ENCODE data around the gene SOX14.

GRCh38 chr3:137746808-137747207 lies 17.3 kb upstream of the SOX14 start:
- TF ChIP-seq, protein P1, sequence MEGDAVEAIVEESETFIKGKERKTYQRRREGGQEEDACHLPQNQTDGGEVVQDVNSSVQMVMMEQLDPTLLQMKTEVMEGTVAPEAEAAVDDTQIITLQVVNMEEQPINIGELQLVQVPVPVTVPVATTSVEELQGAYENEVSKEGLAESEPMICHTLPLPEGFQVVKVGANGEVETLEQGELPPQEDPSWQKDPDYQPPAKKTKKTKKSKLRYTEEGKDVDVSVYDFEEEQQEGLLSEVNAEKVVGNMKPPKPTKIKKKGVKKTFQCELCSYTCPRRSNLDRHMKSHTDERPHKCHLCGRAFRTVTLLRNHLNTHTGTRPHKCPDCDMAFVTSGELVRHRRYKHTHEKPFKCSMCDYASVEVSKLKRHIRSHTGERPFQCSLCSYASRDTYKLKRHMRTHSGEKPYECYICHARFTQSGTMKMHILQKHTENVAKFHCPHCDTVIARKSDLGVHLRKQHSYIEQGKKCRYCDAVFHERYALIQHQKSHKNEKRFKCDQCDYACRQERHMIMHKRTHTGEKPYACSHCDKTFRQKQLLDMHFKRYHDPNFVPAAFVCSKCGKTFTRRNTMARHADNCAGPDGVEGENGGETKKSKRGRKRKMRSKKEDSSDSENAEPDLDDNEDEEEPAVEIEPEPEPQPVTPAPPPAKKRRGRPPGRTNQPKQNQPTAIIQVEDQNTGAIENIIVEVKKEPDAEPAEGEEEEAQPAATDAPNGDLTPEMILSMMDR (IDR thresholded peaks at IDR 0.05 in 4 of 5, conservative IDR thresholded peaks at IDR 0.05 in 1 of 5), result no peak
- TF ChIP-seq POLR2A (IDR thresholded peaks at IDR 0.05), result no peak
